ENCODE results near the gene TOX3.

TOX3 gene

GRCh38 chr16:52489894-52490293, 57.0 kb downstream of the TOX3 start:
- DNase-seq: no peak

- DNase-seq: no peak
Measured at GRCh38 chr16:52488837-52489289, 58.1 kb downstream of the TOX3 start.

DNA sequence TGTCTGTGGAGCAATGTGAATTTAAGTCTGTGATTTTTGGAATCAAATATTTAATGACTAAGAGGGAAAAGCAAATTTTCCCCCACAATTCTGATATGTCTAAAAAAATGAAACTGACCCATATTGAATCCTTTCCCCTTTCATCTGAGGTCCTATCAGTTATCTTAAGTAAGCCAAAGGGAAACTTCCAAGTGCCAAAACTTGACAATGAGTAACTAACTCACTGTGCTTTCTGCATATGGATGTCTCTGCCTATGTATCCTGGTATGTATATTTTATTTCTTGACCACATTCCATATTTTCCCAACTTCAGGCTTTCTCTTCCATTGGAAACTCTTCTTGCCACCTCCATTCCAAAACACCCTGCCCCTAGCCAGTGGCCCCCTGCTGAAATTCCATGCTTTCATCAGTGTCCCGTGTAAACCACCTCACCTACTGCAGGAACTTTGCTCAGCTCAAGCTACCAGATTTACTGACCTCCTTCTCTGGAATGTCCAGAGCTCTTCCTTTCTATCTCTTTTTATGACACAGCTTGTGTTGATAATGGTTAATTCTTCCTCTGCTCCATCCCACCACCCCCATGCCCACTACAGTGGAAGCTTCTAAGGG, 59.0 kb downstream of the TOX3 start:
- DNase-seq: no peak

DNA sequence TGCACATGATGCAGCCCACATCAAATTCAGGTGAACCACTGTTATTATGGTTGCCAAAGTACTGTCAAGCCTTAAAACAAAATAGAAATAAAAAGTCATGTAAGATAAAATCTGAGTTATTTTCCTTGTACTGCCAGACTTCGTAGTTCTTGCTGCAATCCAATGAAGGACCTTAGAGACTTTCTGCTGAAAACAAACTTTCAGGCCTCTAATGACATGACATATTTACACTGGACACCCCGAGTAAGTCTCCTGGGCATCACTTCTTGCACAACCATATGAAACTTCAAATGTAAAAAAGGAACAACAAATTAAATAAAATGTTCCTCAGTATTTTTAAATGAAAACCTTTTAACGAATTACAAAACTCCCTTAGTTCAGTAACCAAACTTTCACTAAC, 66.7 kb downstream of the TOX3 start:
- no peak for DNase-seq

DNA sequence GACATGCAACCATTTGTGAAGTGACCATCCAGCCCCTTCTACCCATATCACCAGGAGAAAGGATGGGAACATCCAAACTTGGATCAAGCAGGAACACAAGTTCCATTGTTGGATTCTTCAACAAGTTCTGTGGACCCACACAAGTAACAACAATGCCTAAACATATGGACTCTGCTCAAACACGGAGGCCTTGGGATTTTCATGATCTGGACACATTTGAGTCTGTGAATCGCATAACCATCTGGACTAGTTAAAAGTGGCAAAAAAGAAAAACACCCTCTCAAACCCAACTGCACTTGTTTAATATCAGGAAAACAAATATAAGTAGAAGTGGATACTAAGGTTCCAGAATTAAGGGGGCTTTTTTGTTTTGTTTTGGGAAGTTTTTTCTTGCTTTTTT, 70.8 kb downstream of the TOX3 start:
- DNase-seq: no peak

- DNase-seq: no peak
Measured at GRCh38 chr16:52474679-52475078, 72.3 kb downstream of the TOX3 start.

GRCh38 chr16:52473096-52473495, 73.8 kb downstream of the TOX3 start:
- no peak for DNase-seq

DNA sequence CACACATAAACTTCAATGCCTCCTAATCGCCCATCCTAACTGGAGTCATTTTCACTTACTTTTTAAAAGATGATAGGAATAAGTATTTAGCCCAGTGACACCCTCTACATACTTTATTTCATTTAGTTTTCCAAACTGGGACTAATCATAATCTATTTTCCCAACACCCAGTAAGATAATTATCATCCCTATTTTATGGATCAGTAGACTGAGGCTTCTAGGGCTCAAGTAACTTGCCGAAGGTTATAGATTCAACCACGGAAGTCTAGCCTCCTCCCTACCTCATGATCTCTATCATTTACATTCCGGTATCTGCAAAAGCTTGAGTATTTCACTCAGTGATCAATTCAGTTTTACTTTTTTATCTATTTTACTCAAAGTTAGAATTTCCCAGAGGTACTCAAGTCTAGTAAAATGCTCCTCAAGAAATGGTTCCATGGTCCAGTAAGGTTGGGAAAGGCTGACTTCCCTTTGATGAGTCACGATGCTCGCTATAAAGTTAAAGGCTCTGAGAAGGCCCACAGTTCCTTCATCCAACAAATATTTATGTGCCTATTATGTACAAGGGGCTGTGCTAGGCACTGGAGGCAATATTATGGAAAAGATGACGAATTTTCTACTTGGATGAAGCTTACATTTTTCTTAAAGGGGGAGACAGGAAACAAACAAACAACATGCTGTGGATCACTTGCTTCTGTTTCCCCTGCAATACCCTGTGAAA, 75.1 kb downstream of the TOX3 start:
- DNase-seq: no peak

GRCh38 chr16:52470585-52470984, 76.4 kb downstream of the TOX3 start:
- peak; percentile 56 for DNase-seq

- peak; percentile 57 for DNase-seq
Measured at GRCh38 chr16:52469775-52470174, 77.2 kb downstream of the TOX3 start.

DNA sequence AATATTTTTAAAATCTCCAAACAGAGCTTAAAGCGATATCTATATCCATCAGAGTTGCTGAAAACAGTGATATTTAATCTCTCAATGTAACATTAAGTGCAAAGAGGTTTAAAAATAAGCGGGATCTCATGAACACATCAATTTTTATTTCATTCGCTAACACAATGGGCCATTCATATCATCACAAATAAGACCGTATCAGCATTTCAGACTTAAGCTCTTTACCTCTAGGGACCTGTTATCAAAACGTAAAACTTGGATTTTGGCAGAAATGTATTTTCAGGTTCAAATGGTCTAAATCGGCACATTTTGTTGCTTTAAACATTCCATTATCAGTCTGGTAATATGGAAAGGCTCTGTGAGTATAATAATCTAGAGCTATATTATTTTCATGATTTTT, 77.9 kb downstream of the TOX3 start:
- DNase-seq: no peak

GRCh38 chr16:52467753-52468152, 79.2 kb downstream of the TOX3 start:
- no peak for DNase-seq

GRCh38 chr16:52466994-52467393, 79.9 kb downstream of the TOX3 start:
- no peak for DNase-seq

GRCh38 chr16:52465711-52466267, 81.2 kb downstream of the TOX3 start:
- DNase-seq: no peak

DNA sequence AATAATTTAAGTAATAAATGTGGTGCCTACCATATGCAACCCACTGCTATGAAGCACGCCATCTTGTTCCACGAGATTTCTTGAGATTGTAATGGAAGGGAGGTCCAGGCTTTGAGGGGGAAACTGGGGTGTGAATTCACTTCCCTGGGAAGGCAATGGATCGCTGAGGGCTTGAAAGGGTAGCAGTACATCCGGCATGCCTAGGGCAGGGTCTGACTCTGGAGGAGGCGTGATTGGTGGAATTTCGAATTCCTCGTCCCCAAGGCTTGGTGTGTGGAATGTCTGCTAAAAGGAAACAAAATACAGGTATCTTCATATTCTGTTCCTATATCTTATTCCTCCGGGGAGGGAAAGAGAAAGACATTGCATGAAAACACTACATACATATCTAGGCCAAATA, 83.0 kb downstream of the TOX3 start:
- no peak for DNase-seq

- DNase-seq: no peak
Measured at GRCh38 chr16:52462816-52463215, 84.1 kb downstream of the TOX3 start.

DNA sequence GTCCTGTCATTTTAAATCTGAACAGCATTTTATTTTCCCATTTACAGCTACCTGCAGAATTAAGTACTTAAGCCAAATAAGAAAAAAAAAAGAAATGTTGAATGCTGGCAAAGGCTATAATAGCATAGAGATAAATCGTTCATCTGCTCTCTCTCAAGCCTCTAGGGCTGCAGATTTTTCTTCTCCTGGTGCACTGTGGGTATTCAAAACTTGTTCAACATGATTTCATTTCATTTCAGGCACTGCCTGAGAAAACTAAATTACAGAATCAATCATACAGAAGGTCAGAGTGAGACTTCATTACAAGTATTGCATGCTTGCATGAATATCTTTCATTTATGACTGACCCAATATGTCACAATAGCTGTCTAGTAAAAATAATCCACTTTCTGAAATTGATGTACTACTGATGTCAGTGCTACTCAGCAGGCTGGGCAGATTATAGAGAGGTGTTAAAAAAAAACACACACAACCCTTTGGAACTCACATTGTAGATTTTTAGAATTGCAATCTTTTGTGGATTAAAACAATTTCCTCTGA, 86.2 kb downstream of the TOX3 start:
- no peak for DNase-seq

DNA sequence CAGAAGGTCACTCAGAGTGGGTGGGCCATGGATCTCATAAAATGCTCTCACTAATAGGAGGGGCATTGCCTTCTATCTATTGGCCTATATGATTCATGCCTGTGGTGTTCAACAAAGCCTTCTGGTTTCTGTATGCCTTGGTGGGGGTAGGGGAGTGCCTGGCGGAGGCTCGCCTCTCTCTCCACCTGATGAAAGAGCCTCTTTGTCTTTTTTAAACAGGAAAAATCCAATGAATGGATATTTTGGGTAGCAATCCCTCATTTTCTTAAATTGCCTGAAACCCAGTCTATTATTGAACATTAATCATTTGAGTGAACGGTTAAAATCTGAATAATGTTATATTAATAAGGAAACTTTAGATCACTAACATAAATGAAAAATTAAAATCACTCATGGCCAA, 90.6 kb downstream of the TOX3 start:
- DNase-seq: no peak

DNA sequence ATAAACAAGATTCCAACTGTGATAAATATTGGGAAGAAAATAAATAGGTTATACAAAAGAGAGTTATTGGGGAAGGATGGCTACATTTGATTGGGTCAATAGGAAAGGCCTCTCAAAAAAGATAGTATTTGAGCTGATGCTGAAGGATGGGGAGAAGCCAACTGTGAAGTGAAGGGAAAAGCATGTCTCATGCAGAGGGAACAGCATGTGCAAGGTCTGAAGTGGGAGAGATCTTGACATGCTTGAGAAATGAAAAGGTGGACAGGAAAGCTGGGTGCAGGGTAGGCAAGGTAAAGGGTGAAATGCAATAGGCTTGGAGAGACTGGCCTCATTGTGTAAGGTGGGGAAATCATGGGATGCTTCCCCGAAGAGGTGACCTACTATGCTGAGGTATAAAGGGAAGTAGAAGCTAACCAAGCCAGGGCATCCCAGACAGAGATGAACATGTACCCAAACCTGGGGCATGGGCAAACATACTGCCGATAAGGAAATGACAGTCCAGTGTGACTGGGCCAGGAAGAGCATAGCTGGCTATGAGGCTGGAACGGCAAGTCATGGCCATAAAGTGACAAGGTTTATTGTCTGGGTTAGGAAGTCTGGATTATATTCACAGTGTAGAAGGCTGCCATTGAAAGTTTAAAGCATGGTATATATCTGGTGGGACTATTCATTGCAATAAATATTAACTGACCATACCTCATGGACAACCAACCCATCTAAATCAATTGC, 91.2 kb downstream of the TOX3 start:
- no peak for DNase-seq

GRCh38 chr16:52453644-52454043, 93.3 kb downstream of the TOX3 start:
- DNase-seq: no peak

DNA sequence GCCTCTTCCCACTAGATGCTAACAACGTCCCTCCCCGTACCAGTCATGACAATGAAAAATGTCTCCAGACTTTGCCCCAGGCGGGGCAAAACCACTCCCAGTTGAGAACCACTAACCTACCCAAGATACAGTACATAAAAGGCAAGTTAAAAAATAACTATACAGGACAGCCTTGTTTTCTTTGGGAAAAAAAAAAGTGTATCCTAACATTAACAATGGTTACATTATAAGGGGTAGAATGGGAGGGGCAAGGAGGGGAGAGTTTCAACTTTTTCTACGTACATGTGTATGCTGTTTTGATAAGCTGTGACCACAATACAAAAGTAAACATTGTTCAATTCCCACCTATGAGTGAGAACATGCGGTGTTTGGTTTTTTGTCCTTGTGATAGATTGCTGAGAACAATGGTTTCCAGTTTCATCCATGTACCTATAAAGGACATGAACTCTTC, 94.9 kb downstream of the TOX3 start:
- DNase-seq: no peak

- DNase-seq: no peak
Measured at GRCh38 chr16:52450916-52451315, 96.0 kb downstream of the TOX3 start.

DNA sequence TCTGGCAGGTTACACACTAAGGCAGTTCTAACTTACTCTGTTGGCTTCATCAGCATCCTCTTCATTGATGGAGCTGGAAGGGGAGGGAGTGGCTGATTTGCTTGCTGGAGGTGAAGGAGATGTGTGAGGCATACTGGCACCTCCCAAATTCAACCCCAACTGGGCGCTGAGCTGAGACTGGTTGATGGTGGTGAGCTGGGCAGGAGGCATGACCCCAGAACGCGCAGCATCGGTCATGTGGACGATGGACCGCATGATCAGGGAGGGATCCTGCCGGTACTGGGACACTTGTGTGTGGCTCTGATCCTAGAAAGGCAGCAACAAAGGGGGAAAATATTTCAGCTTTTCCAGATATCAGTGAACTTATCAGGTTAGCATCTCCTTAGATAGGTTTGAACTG, 96.7 kb downstream of the TOX3 start:
- DNase-seq: no peak

DNA sequence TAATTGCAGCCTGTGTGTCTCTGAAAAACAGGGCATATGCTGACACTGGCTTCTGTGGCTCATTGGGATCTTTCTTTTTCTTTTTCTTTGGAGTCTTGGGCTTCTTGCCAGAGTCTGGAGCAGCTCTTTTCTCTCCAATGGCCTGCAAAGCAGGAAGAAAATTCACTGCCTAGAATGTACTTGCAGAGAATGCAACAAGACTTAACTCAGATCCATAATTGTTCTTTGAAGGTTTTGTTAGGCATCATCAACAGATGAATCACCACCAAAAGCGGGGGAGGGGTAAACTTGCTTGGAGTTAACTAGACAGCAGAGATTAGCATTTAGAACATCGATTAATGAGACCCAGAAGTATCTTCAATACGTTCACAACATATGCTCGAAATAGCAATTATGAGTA, 100.9 kb downstream of the TOX3 start:
- DNase-seq: no peak
